Esophagus mucosa (tissue), 1 donor: ENCODE results near the gene KBTBD7. TPM values are rescaled to one million over a fixed set of nuclear protein-coding genes. Genes with fewer than 3 reads are reported as not detected.

ENCODE experiments used
- total RNA-seq: library from RNA; stranded (reverse); gene quantifications from one replicate; pipeline ENCODE4 v1.2.4, GENCODE V29; 2023
- donor health status: DM: yes; HTN: yes; CAD: no.

KBTBD7 gene
- total RNA-seq, 1 donor from 2014 or later: 2.0 TPM

Other genes starting within 250 kb of the KBTBD7 start
- gene ELF1, start 175.3 kb downstream of the KBTBD7 start, total RNA-seq: 68.9 TPM
- gene WBP4, start 133.1 kb downstream of the KBTBD7 start, total RNA-seq: 5.3 TPM
- gene KBTBD6, start 61.8 kb downstream of the KBTBD7 start, total RNA-seq: 2.9 TPM
- 9.2 TPM for gene MTRF1, start 69.0 kb upstream of the KBTBD7 start, total RNA-seq
- gene NAA16, start 116.7 kb upstream of the KBTBD7 start, total RNA-seq: 9.6 TPM